GM23338 (cell line): ENCODE results near the gene C4orf36. TPM values are rescaled to one million over a fixed set of nuclear protein-coding genes. Genes with fewer than 3 reads are reported as not detected.

Experiments
- ATAC-seq: fragments of 200-7000 bp; cut with Tn5 transposase; 3 replicates; pipeline ENCODE4 v1.9.1; 2020
- DNase-seq: peaks from one replicate; pipeline ENCODE4 v3.0.0-alpha.2; 2015; ENCODE audit warnings: low spot score
- H2AFZ ChIP-seq: fragments of 200-600 bp; sonication (generic); 2 replicates; pipeline ENCODE4 v1.8.0; 2016; ENCODE audit warnings: antibody characterized with exemption, mild to moderate bottlenecking, moderate library complexity
- H3F3A ChIP-seq: fragments of 200-600 bp; sonication (generic); replicated peaks from 2 replicates; pipeline ENCODE4 v1.8.0; 2017; ENCODE audit warnings: antibody characterized with exemption, mixed run types, low read depth
- H3K27ac ChIP-seq: fragments of 200-600 bp; sonication (generic); 2 replicates; pipeline ENCODE4 v1.6.1; 2016; ENCODE audit warnings: low read depth
- H3K27me3 ChIP-seq: fragments of 200-600 bp; sonication (generic); 2 replicates; pipeline ENCODE4 v1.8.0; 2016; ENCODE audit warnings: mild to moderate bottlenecking, mixed run types, moderate library complexity; ENCODE audit not compliant: insufficient read depth
- H3K36me3 ChIP-seq: fragments of 200-600 bp; sonication (generic); 2 replicates; pipeline ENCODE4 v1.8.0; 2016; ENCODE audit warnings: mild to moderate bottlenecking; ENCODE audit not compliant: insufficient read depth
- H3K4me1 ChIP-seq: fragments of 200-600 bp; sonication (generic); 2 replicates; pipeline ENCODE4 v1.8.0; 2016; ENCODE audit warnings: mild to moderate bottlenecking, moderate library complexity; ENCODE audit not compliant: insufficient read depth
- H3K4me2 ChIP-seq: fragments of 200-600 bp; sonication (generic); 2 replicates; pipeline ENCODE4 v1.7.1; 2017; ENCODE audit warnings: mixed run types
- H3K4me3 ChIP-seq: fragments of 200-600 bp; sonication (generic); 2 replicates; pipeline ENCODE4 v1.6.1; 2016; ENCODE audit warnings: mixed run types
- H3K79me2 ChIP-seq: fragments of 200-600 bp; sonication (generic); replicated peaks from 2 replicates; pipeline ENCODE4 v1.8.0; 2017; ENCODE audit warnings: mild to moderate bottlenecking; ENCODE audit not compliant: insufficient read depth
- H3K9me2 ChIP-seq: fragments of 200-600 bp; sonication (generic); 2 replicates; pipeline ENCODE4 v1.8.0; 2017; ENCODE audit not compliant: insufficient read depth
- H4K20me1 ChIP-seq: fragments of 200-600 bp; sonication (generic); replicated peaks from 2 replicates; pipeline ENCODE4 v1.8.0; 2017; ENCODE audit warnings: mild to moderate bottlenecking; ENCODE audit not compliant: insufficient read depth
- H3K27ac Mint-ChIP-seq: 2 replicates; pipeline ENCODE4 v1.8.0; 2020; ENCODE audit warnings: inconsistent platforms, mild to moderate bottlenecking, moderate library complexity, mixed read lengths
- H3K27me3 Mint-ChIP-seq: 3 replicates; pipeline ENCODE4 v1.8.0; 2022; ENCODE audit warnings: low read depth, mild to moderate bottlenecking, moderate library complexity, mixed read lengths, inconsistent platforms; ENCODE audit not compliant: insufficient read depth, poor library complexity
- H3K36me3 Mint-ChIP-seq: 3 replicates; pipeline ENCODE4 v1.8.0; 2021; ENCODE audit warnings: low read depth, mild to moderate bottlenecking, inconsistent platforms, moderate library complexity, mixed read lengths
- H3K4me1 Mint-ChIP-seq: 3 replicates; pipeline ENCODE4 v1.8.0; 2020; ENCODE audit warnings: mild to moderate bottlenecking, inconsistent platforms, mixed read lengths
- H3K4me3 Mint-ChIP-seq: 3 replicates; pipeline ENCODE4 v1.8.0; 2021; ENCODE audit warnings: moderate library complexity, mild to moderate bottlenecking, inconsistent platforms, mixed read lengths
- H3K9me3 Mint-ChIP-seq: 3 replicates; pipeline ENCODE4 v1.8.0; 2020; ENCODE audit warnings: moderate library complexity, mild to moderate bottlenecking, inconsistent platforms, mixed read lengths
- CREB1 ChIP-seq: fragments of 250-450 bp; sonication (Bioruptor Pico); IDR thresholded peaks from 2 replicates; pipeline ENCODE4 v1.5.0; 2020; ENCODE audit warnings: low read depth, mild to moderate bottlenecking, moderate library complexity
- CTCF ChIP-seq, 2 experiments: fragments of 200-600 bp in 1 of 2; sonication (generic) in 1 of 2; conservative IDR thresholded peaks; 2 replicates each; pipeline versions ENCODE4 v1.5.1 to v1.6.1; 2016 to 2017; ENCODE audit warnings: antibody characterized with exemption in 2 of 2, low read depth in 2 of 2, mild to moderate bottlenecking in 2 of 2, moderate library complexity in 1 of 2
- ETS1 ChIP-seq: IDR thresholded peaks from 2 replicates; pipeline ENCODE4 v1.6.1; 2016; ENCODE audit warnings: antibody characterized with exemption
- EZH2 ChIP-seq: fragments of 200-600 bp; sonication (generic); IDR thresholded peaks from one replicate; pipeline ENCODE4 v1.8.0; 2017; ENCODE audit warnings: antibody characterized with exemption, mild to moderate bottlenecking, low read depth; ENCODE audit not compliant: unreplicated experiment
- EZH2phosphoT487 ChIP-seq: fragments of 200-600 bp; sonication (generic); IDR thresholded peaks from one replicate; pipeline ENCODE4 v1.8.1; 2018; ENCODE audit warnings: antibody characterized with exemption; ENCODE audit not compliant: unreplicated experiment
- JUNB ChIP-seq: IDR thresholded peaks from one replicate; pipeline ENCODE4 v1.6.1; 2016; ENCODE audit warnings: antibody characterized with exemption; ENCODE audit not compliant: unreplicated experiment
- NANOG ChIP-seq: IDR thresholded peaks from 2 replicates; pipeline ENCODE4 v1.6.1; 2016; ENCODE audit warnings: antibody characterized with exemption, borderline replicate concordance
- POLR2AphosphoS5 ChIP-seq: IDR thresholded peaks from 2 replicates; pipeline ENCODE4 v1.6.1; 2016; ENCODE audit warnings: antibody characterized with exemption, low read depth
- REST ChIP-seq: IDR thresholded peaks from one replicate; pipeline ENCODE4 v1.6.1; 2018; ENCODE audit warnings: antibody characterized with exemption; ENCODE audit not compliant: unreplicated experiment
- STAT1 ChIP-seq: IDR thresholded peaks from one replicate; pipeline ENCODE4 v1.6.1; 2016; ENCODE audit warnings: antibody characterized with exemption; ENCODE audit not compliant: unreplicated experiment
- ZNF114 ChIP-seq: fragments of 250-450 bp; sonication (Bioruptor Pico); IDR thresholded peaks from 2 replicates; pipeline ENCODE4 v1.5.0; 2020; ENCODE audit warnings: mild to moderate bottlenecking, moderate library complexity
- ZNF331 ChIP-seq: fragments of 250-450 bp; sonication (Bioruptor Pico); IDR thresholded peaks from 2 replicates; pipeline ENCODE4 v1.5.0; 2020; ENCODE audit warnings: low read depth, mild to moderate bottlenecking, moderate library complexity
- polyA plus RNA-seq: library from polyadenylated mRNA; unstranded; fragments of >200 nt; fragmentation: Nextera tagmentation; extraction: Ambion mirVana; gene quantifications from 2 replicates; pipeline ENCODE4 v1.2.1, GENCODE V29; 2016
- total RNA-seq: library from RNA; depleted of rRNA; stranded (reverse); fragments of >200 nt; shearing (Covaris generic); gene quantifications from 2 replicates; pipeline ENCODE4 v1.2.3, GENCODE V29; 2014

C4orf36 gene
- total and polyA plus RNA-seq, 2 experiments from 2014 or later = 1.1 to 1.6 TPM

- no peak for TF ChIP-seq CTCF (conservative IDR thresholded peaks at IDR 0.05; ENCODE audit: low read depth in 2 of 2)
- no peak for TF ChIP-seq ZNF114 (CRISPR knock-in tag)
- no peak for TF ChIP-seq ETS1
- no peak for TF ChIP-seq NANOG
- TF ChIP-seq JUNB = no peak
These were observed 46.7 kb upstream of the C4orf36 start (continued) for GRCh38 chr4:86938771-86939520.

- H2AFZ ChIP-seq = 0 out of 2 replicates have a peak overlapping the region, but pooled peaks have one; percentile 25
- H3K27me3 Mint-ChIP-seq = peaks cover 11% of the 10 kb centered on the region
- H3K9me3 Mint-ChIP-seq = no peaks in the 10 kb centered on the region; the same call in 2 of the 3 replicates
- peak; percentile 38; the same call in 1 of the 2 replicates for TF ChIP-seq NANOG
- TF ChIP-seq EZH2 = no peak
- no peak for TF ChIP-seq ETS1
- no peak for TF ChIP-seq REST
- TF ChIP-seq CTCF (conservative IDR thresholded peaks at IDR 0.05; ENCODE audit: low read depth in 2 of 2) = no peak
- peak; percentile 78 for TF ChIP-seq POLR2AphosphoS5
- no peak for TF ChIP-seq ZNF331 (CRISPR knock-in tag)
- no peak for TF ChIP-seq STAT1
- TF ChIP-seq ZNF114 (CRISPR knock-in tag) = no peak
- TF ChIP-seq JUNB = no peak
- TF ChIP-seq CREB1 = no peak
- TF ChIP-seq EZH2phosphoT487 = no peak
These were observed 43.9 kb upstream of the C4orf36 start for GRCh38 chr4:86935853-86936733.

More at GRCh38 chr4:86935853-86936733, 43.9 kb upstream of the C4orf36 start:
- ATAC-seq = peak; percentile 72
- H3K4me3 Mint-ChIP-seq = peak overlapping the region; percentile 87
- Histone ChIP-seq H4K20me1 (peaks cover 14% of the 10 kb centered on the region), H3K36me3 (no peaks in the 10 kb centered on the region), H3K9me2 (no peaks in the 10 kb centered on the region), H3K79me2 (peaks cover 50% of the 10 kb centered on the region), H3K4me3 (peak overlapping the region; percentile 71), H3K27ac (peak overlapping the region; percentile 93), H3K4me1 (peaks cover 39% of the 10 kb centered on the region), H3K4me2 (peak overlapping the region; percentile 86), H3K27me3 (no peaks in the 10 kb centered on the region), H3F3A (peaks cover 9% of the 10 kb centered on the region)
- DNase-seq = peak; percentile 91
- peaks cover 39% of the 10 kb centered on the region for H3K4me1 Mint-ChIP-seq
- H3K36me3 Mint-ChIP-seq = peaks cover 4% of the 10 kb centered on the region
- peak overlapping the region; percentile 96 for H3K27ac Mint-ChIP-seq
